H1 (cell line): Measurements from ENCODE around the gene RPS6KA2. TPM values are rescaled to one million over a fixed set of nuclear protein-coding genes. Genes with fewer than 3 reads are reported as not detected.

Source experiments
- CTCF ChIA-PET: fragments of 300-600 bp; sonication (Branson Sonifier 250); formaldehyde crosslinking; loops from one replicate; lab custom pipeline; 2021; ENCODE audit not compliant: partially characterized antibody; lab: Charles Lee
- POLR2A ChIA-PET: fragments of 300-600 bp; sonication (Branson Sonifier 250); formaldehyde crosslinking; loops from one replicate; lab custom pipeline; 2021; ENCODE audit warnings: inconsistent platforms; ENCODE audit not compliant: partially characterized antibody; lab: Charles Lee
- DNase-seq, 2 experiments: peaks; one replicate each; pipeline versions ENCODE4 v3.0.0 to v3.0.0-alpha.2; 2010 to 2022; ENCODE audit warnings: low spot score in 2 of 2, low read depth in 1 of 2, mixed read lengths in 1 of 2
- FAIRE-seq: peaks from 2 replicates; lab custom pipeline; 2011; peaks lifted over from hg19 to GRCh38; lab: Jason Lieb, UNC
- H2AFZ ChIP-seq: 2 replicates; pipeline ENCODE4 v1.8.1; 2012; ENCODE audit warnings: low read length, inconsistent platforms
- H2AK5ac ChIP-seq: 2 replicates; pipeline ENCODE4 v1.6.1; 2013; ENCODE audit warnings: low read depth, low read length
- H2BK120ac ChIP-seq: replicated peaks from 2 replicates; pipeline ENCODE3; 2013; ENCODE audit warnings: low read depth, low read length, inconsistent platforms
- H2BK12ac ChIP-seq: 2 replicates; pipeline ENCODE4 v1.6.1; 2013; ENCODE audit warnings: low read depth, low read length
- H2BK15ac ChIP-seq: 2 replicates; pipeline ENCODE4 v1.6.1; 2013; ENCODE audit warnings: low read length
- H2BK20ac ChIP-seq: 2 replicates; pipeline ENCODE4 v1.6.1; 2013; ENCODE audit warnings: low read length
- H2BK5ac ChIP-seq: 2 replicates; pipeline ENCODE4 v1.6.1; 2013; ENCODE audit warnings: low read depth, low read length
- H3K14ac ChIP-seq: 2 replicates; pipeline ENCODE4 v1.6.1; 2013; ENCODE audit warnings: inconsistent platforms; ENCODE audit not compliant: insufficient read length
- H3K18ac ChIP-seq: 2 replicates; pipeline ENCODE4 v1.6.1; 2013; ENCODE audit warnings: low read length; ENCODE audit errors: extremely low read depth
- H3K23ac ChIP-seq: 2 replicates; pipeline ENCODE4 v1.6.1; 2013; ENCODE audit warnings: inconsistent platforms; ENCODE audit not compliant: insufficient read length
- H3K23me2 ChIP-seq: 2 replicates; pipeline ENCODE4 v1.6.1; 2013; ENCODE audit warnings: low read depth, low read length
- H3K27ac ChIP-seq: 2 replicates; pipeline ENCODE4 v1.6.1; 2011; ENCODE audit warnings: low read depth, low read length, inconsistent platforms
- H3K27me3 ChIP-seq, 4 experiments: replicated peaks in 1 of 4; 1 replicate in 1 of 4; 2 replicates in 3 of 4; pipeline versions ENCODE4 v1.6.1 to v1.8.1; 2011 to 2013; ENCODE audit warnings: low read length in 3 of 4, mild to moderate bottlenecking in 3 of 4, inconsistent platforms in 2 of 4, mixed read lengths in 2 of 4, moderate library complexity in 1 of 4; ENCODE audit not compliant: control insufficient read depth in 3 of 4, insufficient read depth in 3 of 4; ENCODE audit errors: extremely low read depth in 1 of 4
- H3K36me3 ChIP-seq, 4 experiments: 2 replicates each; pipeline versions ENCODE4 v1.6.1 to v1.8.1; 2011 to 2013; ENCODE audit warnings: mild to moderate bottlenecking in 4 of 4, low read length in 3 of 4, moderate library complexity in 2 of 4, control low read depth in 1 of 4, inconsistent platforms in 1 of 4; ENCODE audit not compliant: insufficient read depth in 4 of 4, control insufficient read depth in 2 of 4
- H3K4ac ChIP-seq: replicated peaks from 2 replicates; pipeline ENCODE3; 2013; ENCODE audit warnings: low read length, low read depth, mixed read lengths, inconsistent platforms; ENCODE audit not compliant: insufficient read length
- H3K4me1 ChIP-seq, 4 experiments: replicated peaks in 1 of 4; 1 replicate in 1 of 4; 2 replicates in 3 of 4; pipeline versions ENCODE4 v1.6.1 to v1.8.1; 2011 to 2013; ENCODE audit warnings: low read length in 3 of 4, inconsistent platforms in 2 of 4, mixed read lengths in 1 of 4; ENCODE audit not compliant: insufficient read depth in 4 of 4, control insufficient read depth in 3 of 4
- H3K4me2 ChIP-seq, 2 experiments: 2 replicates each; pipeline versions ENCODE4 v1.6.1 to v1.8.1; 2011 to 2013; ENCODE audit warnings: low read depth in 2 of 2, low read length in 2 of 2, control low read depth in 1 of 2, inconsistent platforms in 1 of 2, mild to moderate bottlenecking in 1 of 2; ENCODE audit not compliant: insufficient read depth in 1 of 2
- H3K4me3 ChIP-seq, 4 experiments: fragments of 200-600, 300-600 bp in 1 of 4; sonication (generic), shearing (Covaris generic), sonication (Bioruptor Twin) in 1 of 4; 2 replicates each; pipeline versions ENCODE4 v1.5.1 to v1.8.1; 2011 to 2016; ENCODE audit warnings: low read length in 4 of 4, low read depth in 3 of 4, control low read depth in 2 of 4, inconsistent platforms in 2 of 4, mild to moderate bottlenecking in 2 of 4, mixed read lengths in 1 of 4, moderate library complexity in 1 of 4; ENCODE audit not compliant: insufficient read depth in 2 of 4; ENCODE audit errors: extremely low read depth in 1 of 4
- H3K56ac ChIP-seq: replicated peaks from 2 replicates; pipeline ENCODE3; 2013; ENCODE audit warnings: low read depth, mild to moderate bottlenecking, mixed read lengths, low read length, inconsistent platforms; ENCODE audit not compliant: insufficient read length
- H3K79me1 ChIP-seq: 2 replicates; pipeline ENCODE4 v1.6.1; 2013; ENCODE audit warnings: low read depth, low read length, control low read depth
- H3K79me2 ChIP-seq, 2 experiments: 2 replicates each; pipeline versions ENCODE4 v1.6.1 to v1.8.1; 2012 to 2013; ENCODE audit warnings: low read length in 2 of 2, mild to moderate bottlenecking in 2 of 2, inconsistent platforms in 1 of 2; ENCODE audit not compliant: insufficient read depth in 2 of 2, control insufficient read depth in 1 of 2
- H3K9ac ChIP-seq, 4 experiments: replicated peaks in 1 of 4; 1 replicate in 1 of 4; 2 replicates in 3 of 4; pipeline versions ENCODE4 v1.6.1 to v1.8.1; 2011 to 2013; ENCODE audit warnings: low read depth in 3 of 4, low read length in 3 of 4, control low read depth in 2 of 4, mild to moderate bottlenecking in 2 of 4, moderate library complexity in 2 of 4, inconsistent platforms in 1 of 4; ENCODE audit errors: extremely low read depth in 1 of 4
- H3K9me3 ChIP-seq, 2 experiments: 2 replicates each; pipeline versions ENCODE4 v1.6.1 to v1.8.1; 2012 to 2013; ENCODE audit warnings: mild to moderate bottlenecking in 2 of 2, moderate library complexity in 2 of 2, control low read depth in 1 of 2, inconsistent platforms in 1 of 2, low read depth in 1 of 2, low read length in 1 of 2, mixed read lengths in 1 of 2; ENCODE audit not compliant: insufficient read depth in 2 of 2
- H4K20me1 ChIP-seq, 2 experiments: replicated peaks in 1 of 2; 2 replicates each; pipeline versions ENCODE3 to v1.8.1; 2011 to 2013; ENCODE audit warnings: inconsistent platforms in 2 of 2, low read length in 2 of 2, mild to moderate bottlenecking in 1 of 2; ENCODE audit not compliant: insufficient read depth in 2 of 2, control insufficient read depth in 1 of 2
- H4K5ac ChIP-seq: 2 replicates; pipeline ENCODE4 v1.6.1; 2013; ENCODE audit warnings: low read length, low read depth, mixed read lengths, inconsistent platforms; ENCODE audit not compliant: insufficient read length
- H4K8ac ChIP-seq: 2 replicates; pipeline ENCODE4 v1.8.0; 2013; ENCODE audit warnings: mild to moderate bottlenecking, moderate library complexity, low read length, inconsistent platforms; ENCODE audit not compliant: insufficient read depth; ENCODE audit errors: extremely low read depth
- H4K91ac ChIP-seq: replicated peaks from 2 replicates; pipeline ENCODE3; 2013; ENCODE audit warnings: low read length, mixed read lengths, inconsistent platforms; ENCODE audit not compliant: insufficient read length
- ATF2 ChIP-seq: IDR thresholded peaks from 2 replicates; pipeline ENCODE4 v1.6.1; 2012; ENCODE audit warnings: low read length, inconsistent platforms
- SAP30 ChIP-seq: fragments of 300-600 bp; sonication (generic); IDR thresholded peaks from 2 replicates; pipeline ENCODE4 v1.7.1; 2012; ENCODE audit warnings: low read length, moderate library complexity, mild to moderate bottlenecking, inconsistent platforms; ENCODE audit not compliant: insufficient read depth, insufficient replicate concordance
- WGBS, 2 experiments: shearing (Covaris generic) in 1 of 2; methylation state at CpG; one replicate each; pipeline versions ENCODE4 v1.1.6 to v1.1.7; 2013 to 2015; ENCODE audit warnings: low lambda C conversion rate in 2 of 2, mixed read lengths in 2 of 2, inconsistent platforms in 1 of 2, low coverage in 1 of 2, missing lambda C conversion rate in 1 of 2; ENCODE audit not compliant: insufficient replicate concordance in 2 of 2, insufficient coverage in 1 of 2, insufficient read length in 1 of 2; ENCODE audit errors: extremely low coverage in 1 of 2, missing lambda C conversion rate in 1 of 2; 5-methylcytosine and 5-hydroxymethylcytosine counted together
- polyA plus RNA-seq, 7 experiments: library from polyadenylated mRNA; depleted of rRNA in 3 of 7; stranded (reverse) in 5 of 7; unstranded in 2 of 7; fragments of >200 nt in 5 of 7; fragments of 200-250 nt in 2 of 7; gene quantifications; 1 replicate in 5 of 7; 2 replicates in 1 of 7; 4 replicates in 1 of 7; pipeline versions ENCODE4 v1.2.1 to v1.2.3, GENCODE V29; 2011 to 2013; ENCODE audit warnings: missing spikeins in 2 of 7, mixed read lengths in 2 of 7
- total RNA-seq: library from RNA; stranded (reverse); fragmentation: NEBNext Ultra II Directional; extraction: Animal tissue kit (Norgen Biotek cat#: 25700); gene quantifications from 2 replicates; pipeline ENCODE4 v1.2.1, GENCODE V29; 2021

Gene RPS6KA2
- total and polyA plus RNA-seq, 2 of the 8 experiments (the other 6 are each of a cell fraction or from before 2014, with no cell fraction given) = 8.8 to 25.7 TPM

- Histone ChIP-seq H2AK5ac (no peak overlapping the region), H3K27me3 (no peaks in the 10 kb centered on the region), H2BK20ac (no peak overlapping the region), H3K4ac (no peak overlapping the region), H3K36me3 (peaks cover 4 to 12% (median 4%) of the 10 kb centered on the region in 4 experiments; a peak in 6 of 8 replicates), H4K8ac (no peak overlapping the region), H3K79me1 (no peaks in the 10 kb centered on the region), H4K91ac (no peak overlapping the region), H3K4me1 (no peaks in the 10 kb centered on the region), H3K4me2 (no peak overlapping the region), H2AFZ (no peak overlapping the region), H3K56ac (no peak overlapping the region), H4K5ac (no peak overlapping the region), H3K23ac (no peak overlapping the region), H3K79me2 (no peaks in the 10 kb centered on the region), H3K4me3 (no peak overlapping the region), H3K23me2 (peaks cover 12% of the 10 kb centered on the region; the same call in 1 of the 2 replicates), H2BK12ac (no peak overlapping the region), H2BK120ac (no peak overlapping the region), H3K9ac (no peak overlapping the region), H3K14ac (no peak overlapping the region), H4K20me1 (peaks cover 0 to 7% of the 10 kb centered on the region in 2 experiments), H3K27ac (no peak overlapping the region), H3K9me3 (no peaks in the 10 kb centered on the region), H2BK5ac (no peak overlapping the region), H2BK15ac (no peak overlapping the region), H3K18ac (no peak overlapping the region)
- CTCF ChIA-PET = no interaction called here
- no peak for FAIRE-seq
- POLR2A ChIA-PET = no interaction called here
- no peak for DNase-seq
- WGBS, 2 experiments = 90% methylated on average over 6 of the region's 6 CpGs; no CpG with 5 or more reads in 1 of the 2 experiments
- TF ChIP-seq ATF2 (no peak), SAP30 (no peak)
Measured at GRCh38 chr6:166417285-166417691, 209.8 kb downstream of the RPS6KA2 start.
